Thyroid gland (tissue), 4 donors: Measurements from ENCODE around the gene SLC35B3. TPM values are rescaled to one million over a fixed set of nuclear protein-coding genes. Genes with fewer than 3 reads are reported as not detected.
A peak's percentile ranks its signal among the peaks of the same experiment; 100 is the strongest.

ENCODE experiments used
- DNase-seq, 2 donors: peaks; one replicate each; pipeline ENCODE4 v3.0.0-alpha.2; 2019
- H3K27ac ChIP-seq, 3 donors: fragments of 200-600 bp; sonication (generic); 1 replicate in 2 of 3; 2 replicates in 1 of 3; pipeline ENCODE4 v1.5.1; 2016 to 2019; ENCODE audit warnings: mild to moderate bottlenecking in 1 of 3, moderate library complexity in 1 of 3
- H3K27me3 ChIP-seq: fragments of 200-600 bp; sonication (generic); one replicate; pipeline ENCODE4 v1.5.1; 2019
- H3K36me3 ChIP-seq, 2 donors: fragments of 200-600 bp; sonication (generic); one replicate each; pipeline ENCODE4 v1.5.1; 2016 to 2019
- H3K4me1 ChIP-seq, 2 donors: fragments of 200-600 bp; sonication (generic); one replicate each; pipeline ENCODE4 v1.5.1; 2017 to 2019
- H3K4me3 ChIP-seq, 3 donors: fragments of 200-600 bp; sonication (generic); replicated peaks in 1 of 3; 1 replicate in 2 of 3; 2 replicates in 1 of 3; pipeline ENCODE4 v1.5.1; 2016; ENCODE audit warnings: mild to moderate bottlenecking in 1 of 3
- H3K9me3 ChIP-seq: fragments of 200-600 bp; sonication (generic); one replicate; pipeline ENCODE4 v1.5.1; 2017
- CTCF ChIP-seq, 6 experiments: fragments of 200-600 bp in 3 of 6; fragments of 450-650 bp in 3 of 6; sonication (generic) in 3 of 6; IDR thresholded peaks; one replicate each; pipeline ENCODE4 v1.5.1; 2016 to 2019; ENCODE audit warnings: antibody characterized with exemption in 6 of 6, mild to moderate bottlenecking in 2 of 6, inconsistent platforms in 1 of 6, moderate library complexity in 1 of 6
- POLR2A ChIP-seq, 2 donors: fragments of 450-650 bp; IDR thresholded peaks; one replicate each; pipeline ENCODE4 v1.6.1; 2017; ENCODE audit warnings: antibody characterized with exemption in 2 of 2, mild to moderate bottlenecking in 2 of 2, moderate library complexity in 1 of 2
- WGBS, 2 donors: methylation state at CpG; one replicate each; pipeline ENCODE4 v1.1.5; 2017; 5-methylcytosine and 5-hydroxymethylcytosine counted together
- intact Hi-C: fragments of 100-400 bp; cut with DNase I; formaldehyde crosslinking; loops from one replicate; pipeline ENCODE4 v1.15.1; 2023
- total RNA-seq, 4 donors: library from RNA; depleted of rRNA; stranded (reverse); fragments of >200 nt; gene quantifications; one replicate each; pipeline ENCODE4 v1.2.3, GENCODE V29; 2016

The SLC35B3 gene
- total RNA-seq, result 10 to 100 TPM; 25.0 to 34.6 (median 28.4) TPM

GRCh38 chr6:8435093-8435844 lies at the start of gene SLC35B3:
Gene SLC35B3 (minus strand): TSS chr6:8435545.
- H3K36me3 ChIP-seq, result no peaks in the 10 kb centered on the region
- intact Hi-C loops, result no loop called here
- H3K27ac ChIP-seq, result peak within 1 kb of the TSS; percentile 90 to 95 (median 94)
- H3K4me3 ChIP-seq, result peak within 1 kb of the TSS; percentile 50 to 89 (median 76)
- H3K27me3 ChIP-seq, result no peaks in the 10 kb centered on the region
- H3K9me3 ChIP-seq, result no peaks in the 10 kb centered on the region
- peak; percentile 75 to 96 for TF ChIP-seq POLR2A (IDR thresholded peaks at IDR 0.05)
- TF ChIP-seq CTCF (IDR thresholded peaks at IDR 0.05), result peak in 1 of 6 experiments; percentile 12
- H3K4me1 ChIP-seq, result peaks cover 33 to 40% of the 10 kb centered on the region in 2 donors
- 1 to 2% methylated on average over 31 to 52 of the region's 62 CpGs for WGBS, 2 donors
- DNase-seq, result peak; percentile 96 to 98

- no peaks in the 10 kb centered on the region for H3K27me3 ChIP-seq
- TF ChIP-seq CTCF (IDR thresholded peaks at IDR 0.05) (no peak), POLR2A (IDR thresholded peaks at IDR 0.05) (no peak)
- H3K4me1 ChIP-seq, result no peaks in the 10 kb centered on the region
- H3K36me3 ChIP-seq, result no peaks in the 10 kb centered on the region
- intact Hi-C loops, result no loop called here
- no peak overlapping the region for H3K4me3 ChIP-seq
- H3K9me3 ChIP-seq, result no peaks in the 10 kb centered on the region
- WGBS, 2 donors, result 79 to 81% methylated on average over 1 of the region's 1 CpG
- DNase-seq, result no peak
- no peak overlapping the region for H3K27ac ChIP-seq
These were observed 48.3 kb upstream of the SLC35B3 start for GRCh38 chr6:8483650-8484049.

GRCh38 chr6:8481727-8482126 lies 46.4 kb upstream of the SLC35B3 start:
- WGBS, 2 donors, result 41 to 51% methylated on average over 2 of the region's 2 CpGs

GRCh38 chr6:8478418-8478817 lies 43.1 kb upstream of the SLC35B3 start:
- Histone ChIP-seq H3K4me1 (no peaks in the 10 kb centered on the region), H3K36me3 (no peaks in the 10 kb centered on the region), H3K4me3 (no peak overlapping the region), H3K9me3 (no peaks in the 10 kb centered on the region), H3K27ac (no peak overlapping the region), H3K27me3 (no peaks in the 10 kb centered on the region)
- DNase-seq, result no peak
- intact Hi-C loops, result no loop called here
- TF ChIP-seq POLR2A (IDR thresholded peaks at IDR 0.05) (no peak), CTCF (IDR thresholded peaks at IDR 0.05) (no peak)
- 78 to 81% methylated on average over 1 of the region's 1 CpG for WGBS, 2 donors

More at GRCh38 chr6:8481727-8482126, 46.4 kb upstream of the SLC35B3 start:
- Histone ChIP-seq H3K36me3 (no peaks in the 10 kb centered on the region), H3K27me3 (no peaks in the 10 kb centered on the region), H3K27ac (no peak overlapping the region), H3K4me1 (no peaks in the 10 kb centered on the region), H3K4me3 (no peak overlapping the region), H3K9me3 (no peaks in the 10 kb centered on the region)
- no peak for DNase-seq
- TF ChIP-seq POLR2A (IDR thresholded peaks at IDR 0.05), result no peak
- TF ChIP-seq CTCF (IDR thresholded peaks at IDR 0.05), result no peak
- intact Hi-C loops, result no loop called here

- WGBS, 2 donors, result 73 to 75% methylated on average over 1 of the region's 1 CpG
- TF ChIP-seq POLR2A (IDR thresholded peaks at IDR 0.05), result no peak
- TF ChIP-seq CTCF (IDR thresholded peaks at IDR 0.05), result no peak
- DNase-seq, result no peak
- Histone ChIP-seq H3K4me1 (no peaks in the 10 kb centered on the region), H3K9me3 (no peaks in the 10 kb centered on the region), H3K4me3 (no peak overlapping the region), H3K36me3 (no peaks in the 10 kb centered on the region), H3K27ac (no peak overlapping the region), H3K27me3 (no peaks in the 10 kb centered on the region)
- intact Hi-C loops, result no loop called here
These were observed 41.3 kb upstream of the SLC35B3 start for GRCh38 chr6:8476656-8477055.
